HepG2 (cell line): Measurements from ENCODE around the gene MAP2K1.

Source experiments
- NFIB ChIP-seq: sonication (generic); formaldehyde crosslinking; IDR thresholded peaks from 2 replicates; pipeline ENCODE4 v1.9.0; 2021; ENCODE audit warnings: missing genetic modification reagents, mild to moderate bottlenecking, borderline replicate concordance
- PITX1 ChIP-seq: sonication (generic); formaldehyde crosslinking; IDR thresholded peaks from 2 replicates; pipeline ENCODE4 v1.5.1; 2020; ENCODE audit warnings: mild to moderate bottlenecking, missing genetic modification reagents
- RXRA ChIP-seq: sonication (generic); formaldehyde crosslinking; IDR thresholded peaks from 2 replicates; pipeline ENCODE4 v1.5.1; 2020; ENCODE audit warnings: missing genetic modification reagents
- SP1 ChIP-seq, 2 experiments: fragments of 450-650 bp in 1 of 2; sonication (generic) in 1 of 2; formaldehyde crosslinking in 1 of 2; IDR thresholded peaks; 2 replicates each; pipeline versions ENCODE4 v1.4.0 to v1.6.1; 2016 to 2020; ENCODE audit warnings: missing genetic modification reagents in 1 of 2
- TOPORS ChIP-seq: sonication (generic); formaldehyde crosslinking; IDR thresholded peaks from 2 replicates; pipeline ENCODE4 v1.8.0; 2023; ENCODE audit warnings: mild to moderate bottlenecking, missing genetic modification reagents
- YY1 ChIP-seq: IDR thresholded peaks from 2 replicates; pipeline ENCODE4 v1.6.1; 2011; ENCODE audit warnings: low read length, low read depth, moderate library complexity, mild to moderate bottlenecking; ENCODE audit not compliant: insufficient read depth, insufficient replicate concordance
- ZNF274 ChIP-seq: sonication (generic); formaldehyde crosslinking; IDR thresholded peaks from 2 replicates; pipeline ENCODE4 v1.5.1; 2020; ENCODE audit warnings: mild to moderate bottlenecking, missing genetic modification reagents
- ZNF292 ChIP-seq: sonication (generic); formaldehyde crosslinking; IDR thresholded peaks from 2 replicates; pipeline ENCODE4 v1.8.1; 2022; ENCODE audit warnings: mild to moderate bottlenecking, low read depth, missing genetic modification reagents, borderline replicate concordance
- TF ChIP-seq, protein P1 (sequence below): sonication (generic); formaldehyde crosslinking; IDR thresholded peaks from 2 replicates; pipeline ENCODE4 v1.4.0; 2020; ENCODE audit warnings: missing genetic modification reagents, mild to moderate bottlenecking, borderline replicate concordance
- TF ChIP-seq, protein P2 (sequence below): sonication (generic); formaldehyde crosslinking; IDR thresholded peaks from 2 replicates; pipeline ENCODE4 v1.8.0; 2022; ENCODE audit warnings: missing genetic modification reagents, mild to moderate bottlenecking, borderline replicate concordance
- TF ChIP-seq, protein P3 (sequence below): sonication (generic); formaldehyde crosslinking; IDR thresholded peaks from 2 replicates; pipeline ENCODE4 v1.5.0; 2020; ENCODE audit warnings: mild to moderate bottlenecking, missing genetic modification reagents, moderate library complexity
- TF ChIP-seq, protein P4 (sequence below): sonication (generic); formaldehyde crosslinking; conservative IDR thresholded peaks from 2 replicates; pipeline ENCODE4 v1.8.0; 2022; ENCODE audit warnings: low read depth, missing genetic modification reagents
- TF ChIP-seq, protein P5 (sequence below): sonication (generic); formaldehyde crosslinking; IDR thresholded peaks from 2 replicates; pipeline ENCODE4 v1.5.1; 2020; ENCODE audit warnings: mild to moderate bottlenecking, missing genetic modification reagents, borderline replicate concordance

DNA sequence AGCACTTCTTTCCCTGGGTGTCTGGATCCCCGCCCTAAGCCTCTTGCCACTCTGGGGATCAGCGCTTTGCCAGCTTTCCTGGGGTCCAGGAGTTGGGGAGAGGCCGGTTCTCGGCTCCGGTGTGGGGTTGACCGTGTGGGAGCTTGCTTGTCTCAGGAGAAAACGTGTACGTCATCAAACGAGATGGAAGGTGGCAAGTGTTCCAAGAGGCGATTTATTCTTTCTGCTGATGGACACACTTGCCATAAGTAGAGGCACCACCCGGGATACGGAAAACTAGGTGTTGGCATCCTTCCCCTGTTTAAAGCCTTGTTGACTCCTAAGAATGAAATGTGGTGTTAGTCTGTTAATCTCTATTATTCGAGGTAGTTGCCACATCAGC is 118.7 kb downstream of the MAP2K1 start:
- TF ChIP-seq RXRA (CRISPR knock-in tag) (no peak), TOPORS (CRISPR knock-in tag) (no peak), ZNF292 (CRISPR knock-in tag) (no peak), NFIB (no peak), PITX1 (CRISPR knock-in tag) (peak; percentile 5; the same call in 1 of the 2 replicates), YY1 (no peak), ZNF274 (CRISPR knock-in tag) (no peak), SP1 (IDR thresholded peaks at IDR 0.05) (no peak), SP1 (CRISPR knock-in tag; IDR thresholded peaks at IDR 0.05) (no peak)
- TF ChIP-seq, protein P1, sequence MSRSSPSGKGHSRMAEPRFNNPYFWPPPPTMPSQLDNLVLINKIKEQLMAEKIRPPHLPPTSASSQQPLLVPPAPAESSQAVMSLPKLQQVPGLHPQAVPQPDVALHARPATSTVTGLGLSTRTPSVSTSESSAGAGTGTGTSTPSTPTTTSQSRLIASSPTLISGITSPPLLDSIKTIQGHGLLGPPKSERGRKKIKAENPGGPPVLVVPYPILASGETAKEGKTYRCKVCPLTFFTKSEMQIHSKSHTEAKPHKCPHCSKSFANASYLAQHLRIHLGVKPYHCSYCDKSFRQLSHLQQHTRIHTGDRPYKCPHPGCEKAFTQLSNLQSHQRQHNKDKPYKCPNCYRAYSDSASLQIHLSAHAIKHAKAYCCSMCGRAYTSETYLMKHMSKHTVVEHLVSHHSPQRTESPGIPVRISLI: no peak
- TF ChIP-seq, protein P2, sequence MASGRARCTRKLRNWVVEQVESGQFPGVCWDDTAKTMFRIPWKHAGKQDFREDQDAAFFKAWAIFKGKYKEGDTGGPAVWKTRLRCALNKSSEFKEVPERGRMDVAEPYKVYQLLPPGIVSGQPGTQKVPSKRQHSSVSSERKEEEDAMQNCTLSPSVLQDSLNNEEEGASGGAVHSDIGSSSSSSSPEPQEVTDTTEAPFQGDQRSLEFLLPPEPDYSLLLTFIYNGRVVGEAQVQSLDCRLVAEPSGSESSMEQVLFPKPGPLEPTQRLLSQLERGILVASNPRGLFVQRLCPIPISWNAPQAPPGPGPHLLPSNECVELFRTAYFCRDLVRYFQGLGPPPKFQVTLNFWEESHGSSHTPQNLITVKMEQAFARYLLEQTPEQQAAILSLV (CRISPR knock-in tag): no peak
- TF ChIP-seq, protein P3, sequence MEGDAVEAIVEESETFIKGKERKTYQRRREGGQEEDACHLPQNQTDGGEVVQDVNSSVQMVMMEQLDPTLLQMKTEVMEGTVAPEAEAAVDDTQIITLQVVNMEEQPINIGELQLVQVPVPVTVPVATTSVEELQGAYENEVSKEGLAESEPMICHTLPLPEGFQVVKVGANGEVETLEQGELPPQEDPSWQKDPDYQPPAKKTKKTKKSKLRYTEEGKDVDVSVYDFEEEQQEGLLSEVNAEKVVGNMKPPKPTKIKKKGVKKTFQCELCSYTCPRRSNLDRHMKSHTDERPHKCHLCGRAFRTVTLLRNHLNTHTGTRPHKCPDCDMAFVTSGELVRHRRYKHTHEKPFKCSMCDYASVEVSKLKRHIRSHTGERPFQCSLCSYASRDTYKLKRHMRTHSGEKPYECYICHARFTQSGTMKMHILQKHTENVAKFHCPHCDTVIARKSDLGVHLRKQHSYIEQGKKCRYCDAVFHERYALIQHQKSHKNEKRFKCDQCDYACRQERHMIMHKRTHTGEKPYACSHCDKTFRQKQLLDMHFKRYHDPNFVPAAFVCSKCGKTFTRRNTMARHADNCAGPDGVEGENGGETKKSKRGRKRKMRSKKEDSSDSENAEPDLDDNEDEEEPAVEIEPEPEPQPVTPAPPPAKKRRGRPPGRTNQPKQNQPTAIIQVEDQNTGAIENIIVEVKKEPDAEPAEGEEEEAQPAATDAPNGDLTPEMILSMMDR (CRISPR knock-in tag): no peak
- TF ChIP-seq, protein P4, sequence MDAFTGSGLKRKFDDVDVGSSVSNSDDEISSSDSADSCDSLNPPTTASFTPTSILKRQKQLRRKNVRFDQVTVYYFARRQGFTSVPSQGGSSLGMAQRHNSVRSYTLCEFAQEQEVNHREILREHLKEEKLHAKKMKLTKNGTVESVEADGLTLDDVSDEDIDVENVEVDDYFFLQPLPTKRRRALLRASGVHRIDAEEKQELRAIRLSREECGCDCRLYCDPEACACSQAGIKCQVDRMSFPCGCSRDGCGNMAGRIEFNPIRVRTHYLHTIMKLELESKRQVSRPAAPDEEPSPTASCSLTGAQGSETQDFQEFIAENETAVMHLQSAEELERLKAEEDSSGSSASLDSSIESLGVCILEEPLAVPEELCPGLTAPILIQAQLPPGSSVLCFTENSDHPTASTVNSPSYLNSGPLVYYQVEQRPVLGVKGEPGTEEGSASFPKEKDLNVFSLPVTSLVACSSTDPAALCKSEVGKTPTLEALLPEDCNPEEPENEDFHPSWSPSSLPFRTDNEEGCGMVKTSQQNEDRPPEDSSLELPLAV (CRISPR knock-in tag): no peak
- TF ChIP-seq, protein P5, sequence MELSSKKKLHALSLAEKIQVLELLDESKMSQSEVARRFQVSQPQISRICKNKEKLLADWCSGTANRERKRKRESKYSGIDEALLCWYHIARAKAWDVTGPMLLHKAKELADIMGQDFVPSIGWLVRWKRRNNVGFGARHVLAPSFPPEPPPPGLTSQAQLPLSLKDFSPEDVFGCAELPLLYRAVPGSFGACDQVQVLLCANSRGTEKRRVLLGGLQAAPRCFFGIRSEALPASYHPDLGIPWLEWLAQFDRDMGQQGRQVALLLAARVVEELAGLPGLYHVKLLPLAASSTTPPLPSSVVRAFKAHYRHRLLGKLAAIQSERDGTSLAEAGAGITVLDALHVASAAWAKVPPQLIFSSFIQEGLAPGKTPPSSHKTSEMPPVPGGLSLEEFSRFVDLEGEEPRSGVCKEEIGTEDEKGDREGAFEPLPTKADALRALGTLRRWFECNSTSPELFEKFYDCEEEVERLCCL (CRISPR knock-in tag): no peak
